MCF 10A (cell line): ENCODE results near the gene PRKCQ. TPM values are rescaled to one million over a fixed set of nuclear protein-coding genes. Genes with fewer than 3 reads are reported as not detected.

Source experiments
- BruUV-seq: library from RNA; stranded (reverse); fragments of 400-500 nt; replicated peaks from 2 replicates; lab custom pipeline; 2021; lab: Mats Ljungman, UMichigan
- CTCF ChIA-PET: fragments of 300-600 bp; sonication (Branson Sonifier 250); formaldehyde crosslinking; extraction: SDS; loops from one replicate; lab custom pipeline; 2021; ENCODE audit warnings: antibody characterized with exemption, inconsistent platforms; lab: Yijun Ruan, JAX
- POLR2A ChIA-PET: fragments of 300-600, 350-650 bp; sonication (Branson Sonifier 250); formaldehyde crosslinking; extraction: SDS; loops from one replicate; lab custom pipeline; 2020; ENCODE audit warnings: antibody characterized with exemption, inconsistent platforms; lab: Yijun Ruan, JAX
- DNase-seq: peaks from one replicate; pipeline ENCODE4 v3.0.0-alpha.2; 2018; ENCODE audit not compliant: unreplicated experiment
- H3K27ac Mint-ChIP-seq: one replicate; pipeline ENCODE4 v1.8.0; 2022; ENCODE audit warnings: mild to moderate bottlenecking, low read depth, mixed read lengths; ENCODE audit not compliant: unreplicated experiment
- H3K27me3 Mint-ChIP-seq: one replicate; pipeline ENCODE4 v1.8.0; 2022; ENCODE audit warnings: mixed read lengths; ENCODE audit not compliant: insufficient read depth, unreplicated experiment
- H3K36me3 Mint-ChIP-seq: one replicate; pipeline ENCODE4 v1.8.0; 2022; ENCODE audit warnings: mild to moderate bottlenecking, moderate library complexity, mixed read lengths; ENCODE audit not compliant: insufficient read depth, unreplicated experiment
- H3K4me1 Mint-ChIP-seq: one replicate; pipeline ENCODE4 v1.8.0; 2022; ENCODE audit warnings: mixed read lengths; ENCODE audit not compliant: insufficient read depth, unreplicated experiment
- H3K4me3 Mint-ChIP-seq: one replicate; pipeline ENCODE4 v1.8.0; 2022; ENCODE audit warnings: mild to moderate bottlenecking, moderate library complexity, mixed read lengths; ENCODE audit not compliant: unreplicated experiment
- H3K9me3 Mint-ChIP-seq: one replicate; pipeline ENCODE4 v1.8.0; 2022; ENCODE audit warnings: mixed read lengths; ENCODE audit not compliant: unreplicated experiment
- CTCF ChIP-seq: fragments of 200-600 bp; IDR thresholded peaks from one replicate; pipeline ENCODE4 v1.8.0; 2022; ENCODE audit warnings: antibody characterized with exemption, mild to moderate bottlenecking; ENCODE audit not compliant: unreplicated experiment
- intact Hi-C: fragments of 100-400 bp; cut with micrococcal nuclease; formaldehyde crosslinking; loops from 2 replicates; pipeline ENCODE4 v1.14.1; 2022
- total RNA-seq: library from RNA; stranded (reverse); gene quantifications from 2 replicates; pipeline ENCODE4 v1.2.3, GENCODE V29; 2022

The PRKCQ gene
- total RNA-seq, 1 experiment from 2014 or later = 0.44 TPM

- no peak overlapping the region for H3K27ac Mint-ChIP-seq
- TF ChIP-seq CTCF = no peak
These were observed 171.3 kb downstream of the PRKCQ start for GRCh38 chr10:6408799-6409198.

GRCh38 chr10:6407034-6407721 is 172.9 kb downstream of the PRKCQ start:
- POLR2A ChIA-PET = interaction anchor here (1.4 kb wide), 1 partner anchor 203 kb away, joined by 7 read pairs; no protein-coding TSS in a partner anchor
- DNase-seq = no peak
- Mint-ChIP-seq H3K9me3 (no peaks in the 10 kb centered on the region), H3K4me1 (no peaks in the 10 kb centered on the region), H3K36me3 (no peaks in the 10 kb centered on the region), H3K27me3 (peaks cover 30% of the 10 kb centered on the region), H3K4me3 (no peak overlapping the region), H3K27ac (no peak overlapping the region)
- CTCF ChIA-PET = interaction anchor here (0.6 to 3.2 kb wide), 16 partner anchors 8 to 1370 kb away, joined by 3 to 28 read pairs (median 4); partner anchors contain the start of gene PFKFB3
- intact Hi-C loops = loop anchor here (10.0 kb wide), 1 partner anchor 782 kb away; no protein-coding TSS in a partner anchor
- BruUV-seq = no TSS peak
- no peak for TF ChIP-seq CTCF

More at GRCh38 chr10:6408799-6409198, 171.3 kb downstream of the PRKCQ start:
- Mint-ChIP-seq H3K9me3 (no peaks in the 10 kb centered on the region), H3K4me1 (no peaks in the 10 kb centered on the region), H3K4me3 (no peak overlapping the region), H3K36me3 (no peaks in the 10 kb centered on the region), H3K27me3 (peaks cover 23% of the 10 kb centered on the region)
- intact Hi-C loops = loop anchor here (10.0 kb wide), 1 partner anchor 784 kb away; no protein-coding TSS in a partner anchor
- no peak for DNase-seq
- no TSS peak for BruUV-seq
- POLR2A ChIA-PET = interaction anchor here (1.4 kb wide), 1 partner anchor 245 kb away, joined by 3 read pairs; no protein-coding TSS in a partner anchor
- CTCF ChIA-PET = interaction anchor here (0.5 to 1.3 kb wide), 6 partner anchors 37 to 298 kb away, joined by 3 to 6 read pairs (median 4); no protein-coding TSS in a partner anchor

- intact Hi-C loops = loop anchor here (1.0 to 10.0 kb wide), 3 partner anchors 297 to 782 kb away; no protein-coding TSS in a partner anchor
- DNase-seq = peak; percentile 46
- TF ChIP-seq CTCF = peak; percentile 31
- Mint-ChIP-seq H3K9me3 (no peaks in the 10 kb centered on the region), H3K4me3 (no peak overlapping the region), H3K4me1 (peaks cover 7% of the 10 kb centered on the region), H3K27me3 (peaks cover 30% of the 10 kb centered on the region), H3K36me3 (no peaks in the 10 kb centered on the region), H3K27ac (no peak overlapping the region)
- POLR2A ChIA-PET = interaction anchor here (1.0 to 1.4 kb wide), 5 partner anchors 187 to 296 kb away, joined by 3 to 9 read pairs (median 3); partner anchors contain the start of gene PFKFB3
- CTCF ChIA-PET = interaction anchor here (0.6 to 3.2 kb wide), 28 partner anchors 8 to 1467 kb away, joined by 3 to 28 read pairs (median 3); partner anchors contain the start of gene PFKFB3
- BruUV-seq = no TSS peak
These were observed 173.6 kb downstream of the PRKCQ start for GRCh38 chr10:6406220-6407033.
